H9 (cell line): Measurements from ENCODE around the gene TMEM109. TPM values are rescaled to one million over a fixed set of nuclear protein-coding genes. Genes with fewer than 3 reads are reported as not detected.
A peak's percentile ranks its signal among the peaks of the same experiment; 100 is the strongest.

Experiments
- DNase-seq: peaks from one replicate; pipeline ENCODE4 v3.0.0-alpha.2; 2017
- H2AFZ ChIP-seq: one replicate; pipeline ENCODE4 v1.6.1; 2013; ENCODE audit warnings: mild to moderate bottlenecking, low read length, control low read depth, moderate library complexity
- H2AK5ac ChIP-seq: 2 replicates; pipeline ENCODE4 v1.6.1; 2013; ENCODE audit warnings: low read length, control low read depth, mixed read lengths; ENCODE audit not compliant: insufficient read length
- H2BK120ac ChIP-seq: one replicate; pipeline ENCODE4 v1.6.1; 2013; ENCODE audit warnings: low read depth, mild to moderate bottlenecking, low read length, control low read depth, inconsistent platforms; ENCODE audit not compliant: poor library complexity, severe bottlenecking
- H2BK12ac ChIP-seq: 2 replicates; pipeline ENCODE4 v1.6.1; 2013; ENCODE audit warnings: low read length, control low read depth, mixed read lengths, low read depth; ENCODE audit not compliant: insufficient read length
- H2BK15ac ChIP-seq: 2 replicates; pipeline ENCODE4 v1.6.1; 2013; ENCODE audit warnings: low read depth, low read length, control low read depth
- H2BK20ac ChIP-seq: one replicate; pipeline ENCODE4 v1.6.1; 2013; ENCODE audit warnings: low read depth, mild to moderate bottlenecking, low read length, control low read depth, inconsistent platforms; ENCODE audit not compliant: poor library complexity, severe bottlenecking
- H2BK5ac ChIP-seq: 2 replicates; pipeline ENCODE4 v1.6.1; 2013; ENCODE audit warnings: low read length, control low read depth, mixed read lengths; ENCODE audit not compliant: insufficient read length
- H3K14ac ChIP-seq: 2 replicates; pipeline ENCODE4 v1.6.1; 2013; ENCODE audit warnings: low read length, control low read depth; ENCODE audit not compliant: insufficient read depth
- H3K18ac ChIP-seq: 2 replicates; pipeline ENCODE4 v1.6.1; 2013; ENCODE audit warnings: low read depth, mild to moderate bottlenecking, mixed read lengths, low read length, control low read depth; ENCODE audit not compliant: insufficient read length
- H3K23ac ChIP-seq: 2 replicates; pipeline ENCODE4 v1.6.1; 2013; ENCODE audit warnings: low read length, control low read depth, mixed read lengths, low read depth; ENCODE audit not compliant: insufficient read length
- H3K23me2 ChIP-seq: 2 replicates; pipeline ENCODE4 v1.6.1; 2013; ENCODE audit warnings: low read depth, mild to moderate bottlenecking, mixed read lengths, low read length, control low read depth; ENCODE audit not compliant: insufficient read length, poor library complexity, severe bottlenecking
- H3K27ac ChIP-seq: 2 replicates; pipeline ENCODE4 v1.5.1; 2013; ENCODE audit warnings: low read length, control low read depth, mixed read lengths, low read depth; ENCODE audit not compliant: insufficient read length
- H3K27me3 ChIP-seq: 2 replicates; pipeline ENCODE4 v1.6.1; 2013; ENCODE audit warnings: low read length, control low read depth, inconsistent platforms; ENCODE audit not compliant: insufficient read depth
- H3K4ac ChIP-seq: 2 replicates; pipeline ENCODE4 v1.6.1; 2013; ENCODE audit warnings: low read depth, mild to moderate bottlenecking, control low read depth, inconsistent platforms, low read length, moderate library complexity
- H3K4me1 ChIP-seq: 2 replicates; pipeline ENCODE4 v1.6.1; 2013; ENCODE audit warnings: low read length, control low read depth, inconsistent platforms; ENCODE audit not compliant: insufficient read depth
- H3K4me2 ChIP-seq: 2 replicates; pipeline ENCODE4 v1.6.1; 2013; ENCODE audit warnings: low read length, control low read depth, mixed read lengths; ENCODE audit not compliant: insufficient read length, insufficient read depth
- H3K56ac ChIP-seq: 2 replicates; pipeline ENCODE4 v1.6.1; 2013; ENCODE audit warnings: low read depth, mild to moderate bottlenecking, mixed read lengths, low read length, control low read depth; ENCODE audit not compliant: insufficient read length
- H3K79me1 ChIP-seq: 2 replicates; pipeline ENCODE4 v1.6.1; 2013; ENCODE audit warnings: low read depth, mild to moderate bottlenecking, moderate library complexity, low read length, control low read depth, inconsistent platforms; ENCODE audit not compliant: insufficient read depth, poor library complexity, severe bottlenecking
- H3K79me2 ChIP-seq: 2 replicates; pipeline ENCODE4 v1.6.1; 2013; ENCODE audit warnings: low read length, control low read depth, inconsistent platforms; ENCODE audit not compliant: insufficient read depth
- H3K9ac ChIP-seq: 2 replicates; pipeline ENCODE4 v1.6.1; 2013; ENCODE audit warnings: low read length, control low read depth, mixed read lengths; ENCODE audit not compliant: insufficient read length; ENCODE audit errors: extremely low read depth
- H3K9me3 ChIP-seq: one replicate; pipeline ENCODE4 v1.6.1; 2013; ENCODE audit warnings: low read depth, low read length, inconsistent platforms; ENCODE audit not compliant: control insufficient read depth
- H3T11ph ChIP-seq: one replicate; pipeline ENCODE4 v1.6.1; 2013; ENCODE audit warnings: mild to moderate bottlenecking, low read length, control low read depth, inconsistent platforms
- H4K20me1 ChIP-seq: one replicate; pipeline ENCODE4 v1.6.1; 2013; ENCODE audit not compliant: control insufficient read depth, insufficient read length, insufficient read depth
- H4K5ac ChIP-seq: 2 replicates; pipeline ENCODE4 v1.6.1; 2013; ENCODE audit warnings: low read depth, mild to moderate bottlenecking, mixed read lengths, low read length, control low read depth; ENCODE audit not compliant: insufficient read length
- H4K8ac ChIP-seq: replicated peaks from 2 replicates; pipeline ENCODE4 v1.6.1; 2013; ENCODE audit warnings: low read length, control low read depth, mixed read lengths, low read depth; ENCODE audit not compliant: insufficient read length
- H4K91ac ChIP-seq: 2 replicates; pipeline ENCODE4 v1.6.1; 2013; ENCODE audit warnings: low read depth, mild to moderate bottlenecking, moderate library complexity, mixed read lengths, low read length, control low read depth; ENCODE audit not compliant: insufficient read length
- H3K27ac Mint-ChIP-seq, 3 experiments: 2 replicates in 2 of 3; 3 replicates in 1 of 3; pipeline ENCODE4 v1.8.0; 2020 to 2021; ENCODE audit warnings: mixed read lengths in 3 of 3, mild to moderate bottlenecking in 1 of 3, moderate library complexity in 1 of 3
- H3K27me3 Mint-ChIP-seq: 2 replicates; pipeline ENCODE4 v1.8.0; 2021; ENCODE audit warnings: low read depth, mild to moderate bottlenecking, moderate library complexity, mixed read lengths
- H3K36me3 Mint-ChIP-seq, 3 experiments: 2 replicates in 2 of 3; 3 replicates in 1 of 3; pipeline ENCODE4 v1.8.0; 2020 to 2021; ENCODE audit warnings: low read depth in 3 of 3, mixed read lengths in 3 of 3; ENCODE audit not compliant: insufficient read depth in 1 of 3
- H3K4me1 Mint-ChIP-seq, 2 experiments: 2 replicates each; pipeline ENCODE4 v1.8.0; 2020; ENCODE audit warnings: mixed read lengths in 2 of 2
- H3K4me3 Mint-ChIP-seq, 2 experiments: 2 replicates in 1 of 2; 3 replicates in 1 of 2; pipeline ENCODE4 v1.8.0; 2020 to 2021; ENCODE audit warnings: mild to moderate bottlenecking in 2 of 2, mixed read lengths in 2 of 2, moderate library complexity in 1 of 2
- H3K9me3 Mint-ChIP-seq, 2 experiments: 2 replicates in 1 of 2; 3 replicates in 1 of 2; pipeline ENCODE4 v1.8.0; 2020; ENCODE audit warnings: mild to moderate bottlenecking in 2 of 2, mixed read lengths in 2 of 2, moderate library complexity in 1 of 2
- WGBS: extraction: QIAGEN DNeasy Blood & Tissue Kit; methylation state at CpG from one replicate; pipeline ENCODE4 v1.1.7; 2013; ENCODE audit warnings: missing lambda C conversion rate, low lambda C conversion rate, mixed read lengths; ENCODE audit not compliant: insufficient read length; ENCODE audit errors: extremely low coverage; 5-methylcytosine and 5-hydroxymethylcytosine counted together
- total RNA-seq: library from RNA; stranded (reverse); gene quantifications from 2 replicates; pipeline ENCODE4 v1.2.1, GENCODE V29; 2021
- TF ChIP-seq, protein P1 (sequence below): fragments of 200-600 bp; sonication (generic); conservative IDR thresholded peaks from 3 replicates; pipeline ENCODE4 v1.8.0; 2021; ENCODE audit warnings: antibody characterized with exemption, mild to moderate bottlenecking

TMEM109 gene
- total RNA-seq, 1 experiment from 2014 or later: 38.0 TPM

GRCh38 chr11:60872961-60873524 lies 40.9 kb upstream of the TMEM109 start:
- no peak overlapping the region for H3K4me3 Mint-ChIP-seq
- Histone ChIP-seq H4K91ac (no peak overlapping the region), H3K4me1 (peaks cover 2% of the 10 kb centered on the region; the same call in 1 of the 2 replicates), H3K79me1 (no peaks in the 10 kb centered on the region), H3K9ac (no peak overlapping the region), H2AFZ (no peak overlapping the region), H3T11ph (no peak overlapping the region), H3K23me2 (no peaks in the 10 kb centered on the region), H3K14ac (no peak overlapping the region), H2BK20ac (no peak overlapping the region), H2BK12ac (no peak overlapping the region), H3K23ac (no peak overlapping the region), H3K27me3 (no peaks in the 10 kb centered on the region), H3K9me3 (no peaks in the 10 kb centered on the region), H3K18ac (no peak overlapping the region), H2BK120ac (no peak overlapping the region), H2AK5ac (no peak overlapping the region), H4K5ac (no peak overlapping the region), H2BK5ac (no peak overlapping the region), H3K56ac (no peak overlapping the region), H3K4ac (no peak overlapping the region), H4K20me1 (no peaks in the 10 kb centered on the region), H2BK15ac (no peak overlapping the region), H3K4me2 (no peak overlapping the region), H3K79me2 (no peaks in the 10 kb centered on the region), H4K8ac (no peak overlapping the region), H3K27ac (no peak overlapping the region)
- H3K36me3 Mint-ChIP-seq: no peaks in the 10 kb centered on the region
- H3K27me3 Mint-ChIP-seq: no peaks in the 10 kb centered on the region; the same call in 1 of the 2 replicates
- H3K27ac Mint-ChIP-seq: peak overlapping the region in 2 of 3 experiments; percentile 19 to 34; a peak in 3 of 7 replicates
- peaks cover 8 to 9% of the 10 kb centered on the region in 2 experiments for H3K4me1 Mint-ChIP-seq
- no CpG with 5 or more reads among the region's 16 CpGs for WGBS
- DNase-seq: peak; percentile 64
- no peaks in the 10 kb centered on the region for H3K9me3 Mint-ChIP-seq
- TF ChIP-seq, protein P1, sequence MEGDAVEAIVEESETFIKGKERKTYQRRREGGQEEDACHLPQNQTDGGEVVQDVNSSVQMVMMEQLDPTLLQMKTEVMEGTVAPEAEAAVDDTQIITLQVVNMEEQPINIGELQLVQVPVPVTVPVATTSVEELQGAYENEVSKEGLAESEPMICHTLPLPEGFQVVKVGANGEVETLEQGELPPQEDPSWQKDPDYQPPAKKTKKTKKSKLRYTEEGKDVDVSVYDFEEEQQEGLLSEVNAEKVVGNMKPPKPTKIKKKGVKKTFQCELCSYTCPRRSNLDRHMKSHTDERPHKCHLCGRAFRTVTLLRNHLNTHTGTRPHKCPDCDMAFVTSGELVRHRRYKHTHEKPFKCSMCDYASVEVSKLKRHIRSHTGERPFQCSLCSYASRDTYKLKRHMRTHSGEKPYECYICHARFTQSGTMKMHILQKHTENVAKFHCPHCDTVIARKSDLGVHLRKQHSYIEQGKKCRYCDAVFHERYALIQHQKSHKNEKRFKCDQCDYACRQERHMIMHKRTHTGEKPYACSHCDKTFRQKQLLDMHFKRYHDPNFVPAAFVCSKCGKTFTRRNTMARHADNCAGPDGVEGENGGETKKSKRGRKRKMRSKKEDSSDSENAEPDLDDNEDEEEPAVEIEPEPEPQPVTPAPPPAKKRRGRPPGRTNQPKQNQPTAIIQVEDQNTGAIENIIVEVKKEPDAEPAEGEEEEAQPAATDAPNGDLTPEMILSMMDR: no peak
